Progenitor cell of endocrine pancreas (in vitro differentiated cells): ENCODE results near the gene ALMS1. TPM values are rescaled to one million over a fixed set of nuclear protein-coding genes. Genes with fewer than 3 reads are reported as not detected.

Experiments
- DNase-seq: peaks from one replicate; pipeline ENCODE4 v3.0.0; 2021; ENCODE audit warnings: low spot score; ENCODE audit not compliant: unreplicated experiment
- H3K27ac Mint-ChIP-seq: 2 replicates; pipeline ENCODE4 v1.8.0; 2021; ENCODE audit warnings: mild to moderate bottlenecking, moderate library complexity, mixed read lengths
- H3K27me3 Mint-ChIP-seq: 2 replicates; pipeline ENCODE4 v1.8.0; 2021; ENCODE audit warnings: mixed read lengths
- H3K36me3 Mint-ChIP-seq: 2 replicates; pipeline ENCODE4 v1.8.0; 2022; ENCODE audit warnings: mixed read lengths; ENCODE audit not compliant: insufficient read depth
- H3K4me1 Mint-ChIP-seq: 2 replicates; pipeline ENCODE4 v1.8.0; 2021; ENCODE audit warnings: low read depth, mixed read lengths
- H3K4me3 Mint-ChIP-seq: 2 replicates; pipeline ENCODE4 v1.8.0; 2021; ENCODE audit warnings: low read depth, mild to moderate bottlenecking, moderate library complexity, mixed read lengths
- H3K9me3 Mint-ChIP-seq: 2 replicates; pipeline ENCODE4 v1.8.0; 2021; ENCODE audit warnings: low read depth, mixed read lengths
- CTCF ChIP-seq: fragments of 200-600 bp; sonication (generic); IDR thresholded peaks from one replicate; pipeline ENCODE4 v1.5.0; 2021; ENCODE audit warnings: antibody characterized with exemption, mild to moderate bottlenecking; ENCODE audit not compliant: unreplicated experiment
- total RNA-seq: library from RNA; stranded (reverse); gene quantifications from 2 replicates; pipeline ENCODE4 v1.2.1, GENCODE V29; 2021

The ALMS1 gene
- total RNA-seq, 1 donor from 2014 or later, result 40.8 TPM

GRCh38 chr2:73370348-73370747 is 15.3 kb upstream of the ALMS1 start:
- Mint-ChIP-seq H3K36me3 (no peaks in the 10 kb centered on the region), H3K9me3 (no peaks in the 10 kb centered on the region), H3K27ac (no peak overlapping the region), H3K27me3 (peaks cover 25% of the 10 kb centered on the region), H3K4me3 (no peak overlapping the region), H3K4me1 (no peaks in the 10 kb centered on the region)
- TF ChIP-seq CTCF, result no peak
- DNase-seq, result no peak

- Mint-ChIP-seq H3K9me3 (no peaks in the 10 kb centered on the region), H3K27ac (no peak overlapping the region), H3K27me3 (peaks cover 29% of the 10 kb centered on the region), H3K36me3 (no peaks in the 10 kb centered on the region), H3K4me1 (no peaks in the 10 kb centered on the region), H3K4me3 (no peak overlapping the region)
- DNase-seq, result no peak
- TF ChIP-seq CTCF, result no peak
Observed at GRCh38 chr2:73373344-73373743, 12.3 kb upstream of the ALMS1 start.

GRCh38 chr2:73374269-73374668 is 11.4 kb upstream of the ALMS1 start:
- Mint-ChIP-seq H3K27ac (no peak overlapping the region), H3K36me3 (no peaks in the 10 kb centered on the region), H3K4me3 (no peak overlapping the region), H3K9me3 (no peaks in the 10 kb centered on the region), H3K4me1 (no peaks in the 10 kb centered on the region), H3K27me3 (peaks cover 30% of the 10 kb centered on the region)
- no peak for DNase-seq
- TF ChIP-seq CTCF, result no peak

DNA sequence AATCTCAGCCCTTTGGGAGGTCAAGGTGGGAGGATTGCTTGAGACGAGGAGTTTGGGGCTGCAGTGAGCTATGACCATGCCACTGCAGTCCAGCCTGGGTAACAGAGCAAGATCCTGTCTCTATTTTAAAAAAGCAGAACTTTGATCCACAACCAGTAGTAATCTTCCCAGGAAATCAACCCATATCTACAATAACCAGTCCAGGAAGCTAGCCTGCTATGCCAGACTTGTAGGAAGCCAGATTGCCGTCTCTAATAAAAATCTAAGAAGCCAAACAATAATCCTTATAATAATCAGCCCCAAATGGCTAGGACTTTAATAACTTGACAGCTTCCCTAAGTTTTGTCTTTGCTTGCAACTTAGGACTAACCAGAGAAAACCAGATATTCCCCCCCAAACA is 9.0 kb upstream of the ALMS1 start:
- DNase-seq, result no peak
- Mint-ChIP-seq H3K4me1 (no peaks in the 10 kb centered on the region), H3K9me3 (no peaks in the 10 kb centered on the region), H3K36me3 (no peaks in the 10 kb centered on the region), H3K27me3 (peaks cover 38% of the 10 kb centered on the region), H3K27ac (no peak overlapping the region), H3K4me3 (no peak overlapping the region)
- TF ChIP-seq CTCF, result no peak

GRCh38 chr2:73383036-73383435 is 2.6 kb upstream of the ALMS1 start:
- no peak overlapping the region for H3K27ac Mint-ChIP-seq
- DNase-seq, result no peak
- H3K36me3 Mint-ChIP-seq, result no peaks in the 10 kb centered on the region
- peaks cover 17% of the 10 kb centered on the region for H3K4me1 Mint-ChIP-seq
- H3K9me3 Mint-ChIP-seq, result no peaks in the 10 kb centered on the region
- no peak overlapping the region for H3K4me3 Mint-ChIP-seq
- TF ChIP-seq CTCF, result no peak
- peaks cover 35% of the 10 kb centered on the region for H3K27me3 Mint-ChIP-seq
